HG03460 (cell line): ENCODE data around the gene AWAT1.
"Not testable (repeated sequence)": the region's sequence is repeated elsewhere in the genome, so short reads cannot be mapped to it uniquely, and the experiment has no call there.

ENCODE experiments used
- ATAC-seq: cut with Tn5 transposase; IDR thresholded peaks from one replicate; pipeline ENCODE4 v1.9.1; 2021; ENCODE audit not compliant: unreplicated experiment

Gene AWAT1

GRCh38 chrX:70234355-70234754 is at the start of gene AWAT1:
Gene AWAT1 (plus strand): TSS chrX:70234655. CDS start chrX:70234696, 41 bp downstream.
- ATAC-seq, result no peak

DNA sequence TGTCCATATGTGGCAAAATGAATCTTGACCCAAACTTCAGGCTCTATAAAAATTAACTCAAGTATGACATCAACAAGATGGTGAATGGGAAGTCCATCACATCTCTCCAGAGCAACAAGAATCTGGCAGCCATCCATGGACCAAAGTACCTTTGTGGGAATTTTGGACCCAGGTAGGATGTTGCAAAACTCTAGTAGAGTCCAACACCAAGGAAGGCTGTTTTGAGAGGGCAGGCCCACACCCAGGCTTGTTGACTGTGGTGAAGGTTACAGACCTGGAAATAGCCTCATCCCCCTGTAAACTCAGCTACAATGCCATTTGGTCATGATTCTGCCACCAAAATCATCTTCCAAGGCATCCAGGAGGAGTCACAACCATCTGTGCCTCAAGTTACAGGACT is 44.2 kb upstream of the AWAT1 start:
- no peak for ATAC-seq

GRCh38 chrX:70196961-70197720 is 37.3 kb upstream of the AWAT1 start:
- ATAC-seq, result no peak

- no peak for ATAC-seq
These were observed 32.7 kb upstream of the AWAT1 start for GRCh38 chrX:70201732-70202131.

GRCh38 chrX:70208479-70208878 is 26.0 kb upstream of the AWAT1 start:
- ATAC-seq, result no peak

DNA sequence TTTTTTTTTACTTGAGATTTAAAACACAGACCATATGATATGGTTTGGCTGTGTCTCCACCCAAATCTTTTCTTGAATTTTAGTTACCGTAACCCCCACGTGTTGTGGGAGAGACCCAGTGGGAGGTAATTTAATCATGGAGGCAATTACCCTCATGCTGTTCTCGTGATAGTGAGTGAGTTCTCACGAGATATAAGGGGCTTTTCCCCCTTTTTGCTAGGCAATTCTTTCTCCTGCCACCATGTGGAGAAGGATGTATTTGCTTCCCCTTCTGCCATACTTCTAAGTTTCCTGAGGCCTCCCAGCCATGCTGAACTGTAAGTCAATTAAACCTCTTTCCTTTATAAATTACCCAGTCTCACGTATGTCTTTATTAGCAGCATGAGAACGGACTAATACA is 24.9 kb upstream of the AWAT1 start:
- not testable (repeated sequence) for ATAC-seq

DNA sequence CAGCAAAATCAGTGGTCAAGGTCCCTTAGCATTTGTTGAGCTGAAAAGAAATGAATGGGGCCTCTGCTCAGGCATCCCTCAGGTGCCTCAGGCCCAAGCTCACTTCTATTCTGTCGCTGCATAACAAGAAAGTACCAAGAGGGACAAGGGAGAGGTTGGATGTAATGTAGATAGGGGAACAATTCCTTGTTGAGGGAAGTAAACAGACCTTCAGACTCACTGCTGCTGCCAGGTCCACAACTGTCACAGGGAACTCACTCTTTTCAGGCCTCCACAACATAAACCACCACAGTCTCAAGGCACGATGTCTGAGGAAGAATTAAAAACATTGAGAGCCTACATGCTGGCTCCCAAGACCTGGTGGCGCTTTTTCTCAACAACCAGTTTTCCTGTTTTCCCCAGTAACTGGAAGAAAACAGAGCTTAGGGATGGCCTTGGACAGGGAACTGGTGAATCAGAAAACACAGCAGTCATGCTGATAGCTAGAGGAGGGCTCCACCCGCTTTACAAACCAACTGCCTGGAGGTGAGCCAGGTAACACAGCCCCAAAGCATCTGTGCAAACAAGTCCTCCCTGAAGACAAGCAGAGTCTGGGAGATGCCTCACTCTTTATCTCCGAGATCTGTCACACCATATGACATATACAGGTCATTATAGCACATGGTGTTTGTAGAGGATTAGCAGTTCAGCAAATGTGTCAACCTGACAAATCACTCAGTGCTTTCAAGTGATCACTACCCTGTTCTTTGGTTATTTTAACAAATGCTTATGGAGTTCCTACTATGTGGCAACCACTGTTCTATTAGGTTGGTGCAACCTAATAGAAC is 14.3 kb upstream of the AWAT1 start:
- no peak for ATAC-seq

DNA sequence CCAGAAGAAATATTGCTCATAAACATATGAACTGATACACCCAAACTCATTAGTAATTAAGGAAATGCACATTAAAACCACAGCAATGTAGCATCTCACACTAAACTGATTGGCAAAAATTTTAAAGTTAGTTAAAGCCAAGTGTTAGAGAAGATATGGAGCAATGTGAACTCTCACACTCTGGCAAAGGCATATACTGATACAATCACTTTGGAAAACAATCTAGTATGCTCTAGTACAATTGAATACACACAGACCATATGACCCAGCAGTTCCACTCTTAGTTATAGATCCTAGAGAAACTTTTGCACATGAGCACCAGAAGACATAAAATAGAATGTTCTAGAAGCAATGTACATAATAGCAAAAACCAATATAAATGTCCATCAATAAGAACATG is 8.4 kb upstream of the AWAT1 start:
- no peak for ATAC-seq

- ATAC-seq, result no peak
These were observed 7.8 kb upstream of the AWAT1 start for GRCh38 chrX:70226687-70227086.

GRCh38 chrX:70231666-70232065 is 2.8 kb upstream of the AWAT1 start:
- ATAC-seq, result no peak

DNA sequence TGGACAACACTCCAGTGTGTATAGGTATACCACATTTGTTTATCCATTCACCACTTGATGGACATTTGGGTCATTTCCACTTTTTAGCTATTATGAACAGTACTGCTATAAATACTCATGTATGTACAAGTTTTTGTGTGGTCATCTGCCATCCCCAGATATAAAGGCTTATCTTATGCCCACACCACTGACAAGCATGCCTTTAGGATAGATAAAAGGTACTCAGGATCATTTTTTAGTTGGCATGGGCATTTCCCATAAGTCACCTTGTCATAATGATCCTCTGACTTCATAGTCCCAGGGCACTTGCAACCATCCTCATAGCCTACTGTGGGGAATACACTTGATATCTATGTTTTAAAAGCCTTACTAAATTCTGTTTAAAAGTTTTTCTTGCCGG is 6.3 kb downstream of the AWAT1 start:
- ATAC-seq, result no peak

- no peak for ATAC-seq
These were observed 7.0 kb downstream of the AWAT1 start for GRCh38 chrX:70241501-70241900.

DNA sequence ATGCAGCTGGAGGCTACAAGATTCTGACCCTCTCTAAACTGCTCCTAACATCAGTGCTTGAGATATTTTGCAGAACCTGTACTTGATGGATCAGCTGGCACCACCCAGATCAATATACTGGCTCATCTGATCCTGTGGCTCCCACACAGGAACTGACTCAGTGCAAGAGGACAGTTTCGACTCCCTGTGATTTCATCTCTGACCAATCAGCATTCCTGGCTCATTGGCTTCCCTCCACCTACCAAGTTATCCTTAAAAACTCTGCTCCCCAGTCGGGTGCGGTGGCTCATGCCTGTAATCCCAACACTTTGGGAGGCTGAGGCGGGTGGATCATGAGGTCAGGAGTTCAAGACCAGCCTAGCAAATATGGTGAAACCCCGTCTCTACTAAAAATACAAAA is 9.1 kb downstream of the AWAT1 start:
- not testable (repeated sequence) for ATAC-seq

GRCh38 chrX:70244881-70245280 is 10.4 kb downstream of the AWAT1 start:
- ATAC-seq, result no peak

DNA sequence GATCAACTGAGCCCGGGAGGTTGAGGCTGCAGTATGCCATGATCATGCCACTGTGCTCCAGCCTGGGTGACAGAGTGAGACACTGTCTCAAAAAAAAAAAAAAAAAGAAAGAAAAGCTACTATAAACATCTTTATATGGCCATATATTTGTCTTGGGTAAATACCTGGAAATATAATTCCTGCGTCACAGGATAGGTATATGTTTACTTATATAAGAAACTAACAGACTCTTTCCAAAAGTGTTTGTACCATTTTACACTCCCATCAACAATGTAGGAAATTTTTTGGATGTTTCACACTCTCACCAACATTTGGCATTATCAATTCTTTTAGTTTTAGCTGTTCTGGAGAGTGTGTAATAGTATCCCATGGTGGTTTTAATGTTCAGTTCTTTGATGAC is 12.8 kb downstream of the AWAT1 start:
- ATAC-seq, result no peak

DNA sequence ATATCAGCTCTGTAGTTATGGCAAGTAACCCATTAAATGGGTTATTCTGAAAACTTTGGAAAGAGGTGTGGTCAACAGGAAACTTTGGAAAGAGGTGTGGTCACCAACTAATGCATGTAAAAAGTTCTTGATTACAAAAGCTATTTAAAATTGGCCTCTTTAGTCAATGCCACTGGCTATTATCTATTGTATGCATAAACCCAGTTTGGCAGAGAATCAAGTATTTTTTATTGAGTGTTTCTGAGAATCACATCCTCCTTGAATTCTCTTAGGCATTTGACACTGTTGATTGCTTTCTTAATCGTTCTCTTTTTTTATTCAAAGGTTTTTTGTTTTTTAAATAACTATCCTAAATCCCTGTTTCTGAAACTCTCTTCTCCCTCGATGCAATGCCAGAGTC is 18.0 kb downstream of the AWAT1 start:
- ATAC-seq, result no peak

GRCh38 chrX:70253377-70254062 is 19.1 kb downstream of the AWAT1 start:
- no peak for ATAC-seq

- ATAC-seq, result no peak
These were observed 19.6 kb downstream of the AWAT1 start for GRCh38 chrX:70254063-70254400.

DNA sequence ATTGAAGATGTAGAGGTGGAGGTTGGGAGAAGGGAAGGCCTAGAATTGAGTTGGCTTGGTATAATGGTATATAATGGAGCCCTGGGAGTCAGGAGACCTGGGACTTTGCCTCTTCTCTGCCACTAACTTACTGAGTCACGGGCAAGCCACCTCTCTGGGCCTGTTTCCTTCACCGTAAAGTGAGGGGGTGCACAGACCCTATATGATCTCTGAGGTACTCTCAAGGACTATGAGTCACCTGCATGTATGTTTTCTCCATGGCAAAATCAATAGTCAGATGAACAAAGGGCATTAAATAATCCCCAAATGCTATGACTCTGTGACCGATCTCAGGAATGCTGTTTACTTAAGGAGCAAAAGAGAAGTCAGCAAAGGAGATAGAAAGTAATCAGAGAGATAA is 20.5 kb downstream of the AWAT1 start:
- no peak for ATAC-seq

- no peak for ATAC-seq
These were observed 21.0 kb downstream of the AWAT1 start for GRCh38 chrX:70255452-70255851.

- ATAC-seq, result no peak
These were observed 23.2 kb downstream of the AWAT1 start for GRCh38 chrX:70257423-70258288.
